Right cardiac atrium (tissue), 5 donors: ENCODE results near the gene ANKRD11. TPM values are rescaled to one million over a fixed set of nuclear protein-coding genes. Genes with fewer than 3 reads are reported as not detected.
"Not testable (repeated sequence)": the region's sequence is repeated elsewhere in the genome, so short reads cannot be mapped to it uniquely, and the experiment has no call there.

Experiments used
- ATAC-seq, 2 donors: fragments of 200-7000 bp; cut with Tn5 transposase; one replicate each; pipeline versions ENCODE4 v1.8.0 to v1.9.1; 2020; ENCODE audit warnings: moderate library complexity in 2 of 2, mild to moderate bottlenecking in 1 of 2
- DNase-seq, 3 donors: peaks; one replicate each; pipeline ENCODE4 v3.0.0-alpha.2; 2020
- H3K27ac ChIP-seq: one replicate; pipeline ENCODE4 v1.5.1; 2013; ENCODE audit warnings: mild to moderate bottlenecking, low read length, control low read depth, moderate library complexity
- H3K27me3 ChIP-seq: one replicate; pipeline ENCODE4 v1.6.1; 2013; ENCODE audit not compliant: control insufficient read depth, insufficient read depth
- H3K4me1 ChIP-seq: one replicate; pipeline ENCODE4 v1.6.1; 2013; ENCODE audit warnings: low read length; ENCODE audit not compliant: control insufficient read depth, insufficient read depth
- H3K4me3 ChIP-seq: one replicate; pipeline ENCODE4 v1.5.1; 2013; ENCODE audit warnings: low read length, control low read depth
- H3K9me3 ChIP-seq: one replicate; pipeline ENCODE4 v1.6.1; 2013; ENCODE audit warnings: low read length; ENCODE audit not compliant: control insufficient read depth
- WGBS: extraction: QIAGEN DNeasy Blood & Tissue Kit; methylation state at CpG from one replicate; pipeline ENCODE4 v1.1.7; 2013; 5-methylcytosine and 5-hydroxymethylcytosine counted together
- intact Hi-C, 4 donors: fragments of 100-400 bp; cut with DNase I; formaldehyde crosslinking; loops; one replicate each; pipeline versions ENCODE4 v1.11.0 to v1.14.0; 2022 to 2023
- polyA plus RNA-seq: library from polyadenylated mRNA; stranded (reverse); fragments of 200-250 nt; gene quantifications from one replicate; pipeline ENCODE4 v1.2.3, GENCODE V29; 2013
- total RNA-seq, 4 donors: library from RNA; stranded (reverse); fragmentation: NEBNext Ultra II Directional; extraction: Animal tissue kit (Norgen Biotek cat#: 25700); gene quantifications; one replicate each; pipeline ENCODE4 v1.2.1, GENCODE V29; 2021
- donor health status: healthy with polysubstance abuse.
- donor health status: DM: no; HTN: yes; CAD: no.
- donor health status: DM: no; HTN: no; CAD: no.
- donor health status: DM: no; HTN: yes; CAD: no; lungs with severe emphysema.
- donor health status: DM: yes; HTN: yes; CAD: no.

The ANKRD11 gene
- total and polyA plus RNA-seq, 5 donors: 75.3 to 98.9 (median 95.3) TPM

DNA sequence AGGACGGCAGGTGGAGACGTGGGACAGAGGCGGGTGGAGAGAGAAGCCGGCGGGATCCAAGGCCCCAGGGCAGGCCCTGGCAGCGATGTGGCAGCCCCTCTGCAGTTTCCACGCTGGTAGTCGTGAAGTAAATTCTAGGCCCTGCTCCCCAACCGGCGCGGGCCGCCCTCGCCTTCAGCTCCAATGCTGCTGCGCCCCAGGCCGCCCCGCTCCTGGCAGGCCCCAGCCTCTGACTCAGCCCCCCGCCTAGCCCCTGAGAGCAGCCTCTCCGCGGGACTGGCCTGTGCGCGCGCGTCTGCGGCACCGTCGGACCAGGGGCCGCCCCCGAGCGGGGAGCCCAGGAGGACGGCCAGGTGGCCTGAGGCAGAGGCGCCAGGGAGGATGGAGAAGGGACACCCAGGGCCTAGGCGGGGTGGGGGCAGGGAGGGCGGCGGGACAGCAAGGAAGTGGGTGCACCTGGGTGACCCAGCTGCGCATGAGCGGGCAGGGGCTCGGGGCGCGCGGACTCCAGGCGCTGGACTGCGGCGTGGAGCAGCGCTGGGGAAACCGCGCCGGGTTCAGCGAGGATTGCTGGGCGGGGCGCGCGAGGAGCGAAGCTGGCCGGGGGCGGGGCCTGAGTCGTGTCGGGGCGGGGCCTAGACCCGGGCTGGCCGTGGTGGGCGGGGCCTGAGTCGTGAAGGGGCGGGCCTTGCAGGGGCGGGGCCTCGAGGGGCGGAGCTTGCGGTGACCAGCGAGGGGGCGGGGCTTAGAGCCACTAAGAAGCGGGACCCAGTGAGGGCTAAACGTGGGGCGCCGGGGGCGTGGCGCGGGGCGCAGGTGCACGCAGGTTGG, 243.2 kb downstream of the ANKRD11 start:
- ATAC-seq: peak; percentile 96
- intact Hi-C loops: no loop called here
- 2% methylated on average over 78 of the region's 78 CpGs for WGBS
- DNase-seq: peak; percentile 88 to 96 (median 94)
- Histone ChIP-seq H3K27me3 (no peaks in the 10 kb centered on the region), H3K27ac (no peak overlapping the region), H3K4me3 (peak overlapping the region; percentile 63), H3K9me3 (no peaks in the 10 kb centered on the region), H3K4me1 (no peaks in the 10 kb centered on the region)

DNA sequence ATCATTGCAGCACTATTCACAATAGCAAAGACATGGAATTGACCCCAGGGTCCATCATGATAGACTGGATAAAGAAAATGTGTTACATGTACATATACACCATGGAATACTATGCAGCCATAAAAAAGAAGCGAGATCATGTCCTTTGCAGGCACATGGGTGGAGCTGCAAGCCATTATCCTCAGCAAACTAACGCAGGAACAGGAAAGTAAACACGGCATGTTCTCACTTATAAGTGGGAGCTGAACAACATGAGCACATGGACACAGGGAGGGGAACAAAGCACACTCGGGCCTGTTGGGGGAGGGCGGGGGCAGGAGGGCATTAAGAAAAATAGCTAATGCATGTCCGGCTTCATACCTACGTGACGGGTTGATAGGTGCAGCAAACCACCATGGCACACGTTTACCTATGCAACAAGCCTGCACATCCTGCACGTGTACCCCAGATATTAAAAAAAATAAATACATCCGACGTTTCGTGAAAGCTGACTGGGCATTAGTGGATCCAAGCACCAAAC, 243.9 kb downstream of the ANKRD11 start:
- Histone ChIP-seq H3K9me3 (no peaks in the 10 kb centered on the region), H3K4me3 (no peak overlapping the region), H3K27ac (no peak overlapping the region), H3K27me3 (no peaks in the 10 kb centered on the region), H3K4me1 (no peaks in the 10 kb centered on the region)
- ATAC-seq (no peak), DNase-seq (no peak)
- WGBS: 57% methylated on average over 13 of the region's 13 CpGs
- intact Hi-C loops: no loop called here

DNA sequence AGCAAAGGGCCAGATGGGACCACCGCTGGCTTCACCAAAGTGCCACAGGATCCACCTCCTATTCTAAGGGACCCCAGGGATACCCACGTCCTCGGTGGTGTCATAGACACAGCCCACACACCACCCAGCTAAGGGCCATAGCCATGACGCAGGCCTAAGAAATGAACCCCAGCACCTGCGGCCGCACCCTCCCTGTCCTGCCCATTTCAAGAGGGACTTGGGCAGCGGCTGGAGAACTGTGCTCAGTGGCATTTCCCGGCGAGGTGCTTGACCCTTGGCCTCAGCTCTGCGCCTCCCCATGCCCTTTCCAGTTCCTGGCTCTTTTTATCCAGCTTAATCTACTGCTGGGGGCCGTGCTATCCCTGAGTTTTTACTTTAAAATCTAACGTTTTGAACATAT, 245.6 kb downstream of the ANKRD11 start:
- Histone ChIP-seq H3K4me1 (no peaks in the 10 kb centered on the region), H3K9me3 (no peaks in the 10 kb centered on the region), H3K27ac (no peak overlapping the region), H3K27me3 (no peaks in the 10 kb centered on the region), H3K4me3 (no peak overlapping the region)
- WGBS: 67% methylated on average over 12 of the region's 12 CpGs
- ATAC-seq: no peak
- intact Hi-C loops: no loop called here
- no peak for DNase-seq

DNA sequence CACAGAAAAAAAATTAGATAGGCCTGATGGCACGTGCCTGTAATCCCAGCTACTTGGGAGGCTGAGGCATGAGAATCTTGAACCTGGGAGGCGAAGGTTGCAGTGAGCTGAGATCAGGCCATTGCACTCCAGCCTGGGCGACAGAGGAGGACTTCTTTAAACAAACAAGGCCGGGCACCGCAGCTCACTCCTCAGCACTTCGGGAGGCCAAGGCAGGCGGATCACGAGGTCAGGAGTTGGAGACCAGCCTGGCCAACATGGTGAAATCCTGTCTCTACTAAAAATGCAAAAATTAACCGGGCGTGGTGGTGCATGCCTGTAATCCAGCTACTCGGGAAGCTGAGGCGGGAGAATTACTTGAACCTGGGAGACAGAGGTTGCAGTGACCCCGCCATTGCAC, 246.1 kb downstream of the ANKRD11 start:
- H3K27ac ChIP-seq, DNase-seq, intact Hi-C loops, H3K9me3 ChIP-seq, H3K27me3 ChIP-seq, H3K4me1 ChIP-seq, ATAC-seq, H3K4me3 ChIP-seq: not testable (repeated sequence)
- WGBS: 75% methylated on average over 13 of the region's 13 CpGs

DNA sequence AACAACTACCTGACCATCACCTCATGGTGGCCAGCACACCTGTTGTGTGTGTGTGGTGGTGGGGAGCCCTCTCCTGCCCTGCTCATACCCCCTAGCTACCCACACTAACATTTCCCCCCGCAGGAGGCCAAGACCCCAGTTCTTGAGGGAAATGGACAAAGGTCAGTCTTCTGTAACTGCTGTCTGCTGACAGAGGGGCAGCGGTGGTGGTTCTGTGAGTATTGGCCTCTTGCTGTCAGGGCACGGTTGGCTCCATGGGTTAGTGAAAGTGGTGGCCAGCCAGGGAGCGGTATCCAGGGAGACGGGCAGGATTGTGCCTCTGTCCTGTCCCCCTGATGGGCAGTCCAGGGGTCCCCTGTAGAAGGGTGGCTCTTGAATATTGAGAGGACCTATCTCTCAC, 246.7 kb downstream of the ANKRD11 start:
- no peak overlapping the region for H3K27ac ChIP-seq
- no peak overlapping the region for H3K4me3 ChIP-seq
- no peaks in the 10 kb centered on the region for H3K27me3 ChIP-seq
- no peaks in the 10 kb centered on the region for H3K9me3 ChIP-seq
- ATAC-seq (no peak), DNase-seq (no peak)
- intact Hi-C loops: no loop called here
- WGBS: 77% methylated on average over 5 of the region's 5 CpGs
- no peaks in the 10 kb centered on the region for H3K4me1 ChIP-seq

DNA sequence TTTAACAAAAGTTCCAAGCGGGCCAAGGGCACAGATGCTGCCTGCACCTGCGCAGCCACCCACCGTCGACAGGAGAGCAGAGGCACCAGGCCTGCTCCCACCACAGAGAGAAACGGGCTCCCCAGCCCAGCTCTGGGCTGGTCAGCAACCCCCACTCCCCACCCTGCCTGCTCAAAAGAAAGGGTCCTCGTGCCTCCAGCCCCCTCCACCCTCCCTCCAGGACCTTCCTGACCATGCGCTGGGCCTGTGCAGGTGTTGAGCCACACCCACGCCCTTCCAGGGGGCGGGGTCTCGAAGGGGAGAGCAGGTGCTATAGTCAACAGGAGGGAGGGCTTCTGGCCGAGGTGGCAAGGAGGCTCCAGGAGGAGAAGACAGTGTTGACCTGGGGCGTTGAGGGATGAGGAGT, 247.6 kb downstream of the ANKRD11 start:
- 42% methylated on average over 12 of the region's 12 CpGs for WGBS
- Histone ChIP-seq H3K4me3 (no peak overlapping the region), H3K4me1 (no peaks in the 10 kb centered on the region), H3K9me3 (no peaks in the 10 kb centered on the region), H3K27ac (no peak overlapping the region), H3K27me3 (no peaks in the 10 kb centered on the region)
- ATAC-seq: no peak
- intact Hi-C loops: no loop called here
- no peak for DNase-seq

DNA sequence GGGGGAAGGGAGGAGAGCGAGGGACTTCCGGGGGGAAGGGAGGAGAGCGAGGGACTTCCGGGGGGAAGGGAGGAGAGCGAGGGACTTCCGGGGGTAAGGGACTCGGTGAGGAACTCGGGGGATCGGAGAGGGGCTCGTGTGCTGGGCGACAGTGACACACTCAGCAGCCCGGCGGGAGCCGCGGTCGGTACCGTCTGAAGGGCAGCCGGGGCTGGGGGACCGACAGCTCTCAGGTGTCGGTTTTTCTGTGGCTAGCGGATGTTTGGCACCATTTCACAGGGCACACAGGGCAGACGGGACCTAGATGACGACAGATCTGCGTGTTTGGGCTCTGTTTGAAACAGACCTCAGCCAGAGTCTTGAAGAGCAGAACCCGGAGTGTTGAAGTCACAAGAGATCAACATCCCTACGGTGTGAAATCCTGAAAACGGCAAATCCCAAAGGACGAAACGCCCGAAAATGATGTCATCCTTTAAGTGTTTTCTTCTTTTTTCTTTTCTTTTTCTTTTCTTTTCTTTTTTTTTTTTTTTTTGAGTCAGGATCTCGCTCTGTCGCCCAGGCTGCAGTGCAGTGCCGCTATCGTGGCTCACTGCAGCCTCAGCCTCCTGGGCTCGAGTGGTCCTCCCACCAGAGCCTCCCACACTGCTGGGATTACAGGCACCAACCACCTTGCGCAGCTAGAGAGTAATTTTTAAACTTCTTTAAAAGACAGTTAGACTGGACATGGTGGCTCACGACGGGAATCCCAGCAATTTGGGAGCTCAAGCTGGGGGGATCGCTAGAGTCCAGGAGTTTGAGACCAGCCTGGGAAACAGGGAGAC, 249.0 kb downstream of the ANKRD11 start:
- no peaks in the 10 kb centered on the region for H3K4me1 ChIP-seq
- no peaks in the 10 kb centered on the region for H3K27me3 ChIP-seq
- H3K4me3 ChIP-seq: peak overlapping the region; percentile 45
- no peaks in the 10 kb centered on the region for H3K9me3 ChIP-seq
- ATAC-seq: peak; percentile 79 to 81
- DNase-seq: peak; percentile 79 to 90 (median 84)
- WGBS: 5% methylated on average over 38 of the region's 39 CpGs
- intact Hi-C loops: no loop called here
- peak overlapping the region; percentile 73 for H3K27ac ChIP-seq

DNA sequence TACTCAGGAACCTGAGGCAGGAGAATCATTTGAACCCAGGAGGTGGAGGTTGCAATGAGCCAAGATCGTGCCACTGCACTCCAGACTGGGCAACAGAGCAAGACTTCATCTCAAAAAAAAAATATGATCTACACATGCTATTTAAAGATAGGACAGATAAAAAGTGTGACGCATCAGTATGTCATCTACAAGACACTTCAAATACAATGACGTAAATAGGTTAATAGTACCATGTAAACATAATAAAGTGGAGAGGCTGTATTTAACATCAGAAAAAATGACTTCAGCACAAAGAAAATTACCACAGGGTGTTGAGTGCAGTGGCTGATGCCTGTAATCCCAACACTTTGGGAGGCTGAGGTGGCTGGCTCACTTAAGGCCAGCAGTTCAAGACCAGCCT, 252.6 kb downstream of the ANKRD11 start:
- 87% methylated on average over 3 of the region's 3 CpGs for WGBS
- Histone ChIP-seq H3K9me3 (no peaks in the 10 kb centered on the region), H3K4me1 (no peaks in the 10 kb centered on the region), H3K4me3 (no peak overlapping the region), H3K27me3 (no peaks in the 10 kb centered on the region), H3K27ac (no peak overlapping the region)
- ATAC-seq: no peak
- no peak for DNase-seq
- intact Hi-C loops: no loop called here

DNA sequence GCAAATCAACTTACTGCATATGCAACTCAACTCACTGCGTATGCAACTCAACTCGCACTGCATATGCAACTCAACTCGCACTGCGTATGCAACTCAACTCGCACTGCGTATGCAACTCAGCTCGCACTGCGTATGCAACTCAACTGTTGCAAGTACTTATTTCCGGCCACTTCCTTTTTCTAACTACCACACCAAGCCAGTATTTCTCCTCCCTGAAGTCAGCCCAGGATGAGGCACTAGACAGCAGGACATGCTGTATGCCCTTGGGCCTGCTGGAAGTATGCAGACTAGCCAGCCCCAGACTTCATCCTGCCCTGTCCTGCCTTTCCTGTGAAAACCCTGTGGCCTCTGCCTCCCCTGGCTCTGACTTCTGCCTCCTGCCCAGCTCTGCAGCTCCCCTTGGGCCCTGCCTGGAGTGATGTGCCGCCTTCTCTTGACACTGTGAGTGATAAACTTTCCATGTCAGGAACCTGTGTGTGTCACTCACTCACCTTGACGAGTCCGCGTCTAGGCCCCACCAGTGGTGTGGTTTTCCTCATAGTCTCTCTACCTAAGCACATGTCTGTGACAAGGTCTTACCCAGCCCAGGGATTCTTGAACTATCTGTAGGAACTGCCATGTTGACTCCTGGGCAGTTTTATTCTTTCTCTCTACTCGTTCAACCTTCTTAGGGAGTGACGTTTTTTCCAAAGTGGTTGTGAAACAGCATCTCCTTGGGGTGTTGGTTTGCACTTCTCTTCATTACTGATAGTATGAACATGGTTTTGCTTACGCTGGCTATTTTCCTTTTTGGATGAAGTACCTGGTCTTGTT, 256.5 kb downstream of the ANKRD11 start:
- no peak overlapping the region for H3K4me3 ChIP-seq
- H3K27me3 ChIP-seq: no peaks in the 10 kb centered on the region
- no peak for DNase-seq
- no peak overlapping the region for H3K27ac ChIP-seq
- no peaks in the 10 kb centered on the region for H3K9me3 ChIP-seq
- 92% methylated on average over 16 of the region's 16 CpGs for WGBS
- no peak for ATAC-seq
- intact Hi-C loops: no loop called here
- no peaks in the 10 kb centered on the region for H3K4me1 ChIP-seq

DNA sequence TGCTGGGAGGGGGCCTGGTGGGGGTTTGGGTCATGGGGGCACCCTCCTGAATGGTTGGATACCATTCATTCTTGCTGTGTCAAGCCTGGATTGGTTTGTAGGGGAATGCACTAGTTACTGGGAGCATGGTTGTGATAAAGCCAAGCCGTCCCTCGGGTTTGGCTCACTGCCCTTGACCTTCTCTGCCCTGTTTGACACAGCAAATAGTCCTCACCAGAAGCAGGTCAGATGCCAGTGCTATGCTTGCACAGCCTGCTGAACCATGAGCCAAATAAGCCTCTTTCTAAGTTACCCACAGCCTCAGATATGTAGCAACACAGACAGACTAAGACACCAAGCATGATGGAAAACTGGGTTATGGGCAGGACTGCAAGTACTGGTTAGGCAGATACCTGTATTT, 258.3 kb downstream of the ANKRD11 start:
- Histone ChIP-seq H3K4me1 (no peaks in the 10 kb centered on the region), H3K27me3 (no peaks in the 10 kb centered on the region), H3K27ac (no peak overlapping the region), H3K4me3 (no peak overlapping the region), H3K9me3 (peaks cover 1% of the 10 kb centered on the region)
- no peak for ATAC-seq
- intact Hi-C loops: no loop called here
- WGBS: 55% methylated on average over 2 of the region's 2 CpGs
- DNase-seq: no peak
